ENCODE measurements around the gene CCNB1IP1.

DNA sequence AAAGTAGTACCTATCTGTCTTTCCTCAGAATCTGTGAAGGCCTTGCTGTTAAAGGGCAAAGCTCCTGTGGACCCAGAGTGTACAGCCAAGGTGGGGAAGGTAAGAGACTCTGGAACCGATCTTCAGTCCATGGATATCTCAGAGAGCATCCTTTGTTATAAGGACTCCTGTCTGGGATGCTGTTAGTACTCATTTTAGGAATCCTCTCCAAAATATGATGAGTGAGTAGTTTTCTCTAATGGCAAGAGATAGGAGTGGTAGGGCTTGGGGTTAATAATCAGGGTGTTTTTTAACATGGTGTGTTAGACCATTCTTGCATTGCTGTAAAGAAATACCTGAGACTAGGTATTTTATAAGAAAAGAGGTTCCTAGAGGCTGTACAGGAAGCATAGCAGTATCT lies 12.3 kb upstream of the CCNB1IP1 start:
- TF ChIP-seq, protein P1, sequence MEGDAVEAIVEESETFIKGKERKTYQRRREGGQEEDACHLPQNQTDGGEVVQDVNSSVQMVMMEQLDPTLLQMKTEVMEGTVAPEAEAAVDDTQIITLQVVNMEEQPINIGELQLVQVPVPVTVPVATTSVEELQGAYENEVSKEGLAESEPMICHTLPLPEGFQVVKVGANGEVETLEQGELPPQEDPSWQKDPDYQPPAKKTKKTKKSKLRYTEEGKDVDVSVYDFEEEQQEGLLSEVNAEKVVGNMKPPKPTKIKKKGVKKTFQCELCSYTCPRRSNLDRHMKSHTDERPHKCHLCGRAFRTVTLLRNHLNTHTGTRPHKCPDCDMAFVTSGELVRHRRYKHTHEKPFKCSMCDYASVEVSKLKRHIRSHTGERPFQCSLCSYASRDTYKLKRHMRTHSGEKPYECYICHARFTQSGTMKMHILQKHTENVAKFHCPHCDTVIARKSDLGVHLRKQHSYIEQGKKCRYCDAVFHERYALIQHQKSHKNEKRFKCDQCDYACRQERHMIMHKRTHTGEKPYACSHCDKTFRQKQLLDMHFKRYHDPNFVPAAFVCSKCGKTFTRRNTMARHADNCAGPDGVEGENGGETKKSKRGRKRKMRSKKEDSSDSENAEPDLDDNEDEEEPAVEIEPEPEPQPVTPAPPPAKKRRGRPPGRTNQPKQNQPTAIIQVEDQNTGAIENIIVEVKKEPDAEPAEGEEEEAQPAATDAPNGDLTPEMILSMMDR (IDR thresholded peaks at IDR 0.05; ENCODE audit: low read length) = no peak
- TF ChIP-seq EZH2phosphoT487 (IDR thresholded peaks at IDR 0.05; ENCODE audit: low read length) = no peak
- TF ChIP-seq EZH2 (optimal IDR thresholded peaks at IDR 0.05; ENCODE audit: low read depth, low read length) = no peak
